HG02642 (cell line): Measurements from ENCODE around the gene AQP1.

Experiments used
- ATAC-seq: cut with Tn5 transposase; IDR thresholded peaks from one replicate; pipeline ENCODE4 v1.9.1; 2021; ENCODE audit warnings: mild to moderate bottlenecking; ENCODE audit not compliant: unreplicated experiment, poor library complexity

Gene AQP1

DNA sequence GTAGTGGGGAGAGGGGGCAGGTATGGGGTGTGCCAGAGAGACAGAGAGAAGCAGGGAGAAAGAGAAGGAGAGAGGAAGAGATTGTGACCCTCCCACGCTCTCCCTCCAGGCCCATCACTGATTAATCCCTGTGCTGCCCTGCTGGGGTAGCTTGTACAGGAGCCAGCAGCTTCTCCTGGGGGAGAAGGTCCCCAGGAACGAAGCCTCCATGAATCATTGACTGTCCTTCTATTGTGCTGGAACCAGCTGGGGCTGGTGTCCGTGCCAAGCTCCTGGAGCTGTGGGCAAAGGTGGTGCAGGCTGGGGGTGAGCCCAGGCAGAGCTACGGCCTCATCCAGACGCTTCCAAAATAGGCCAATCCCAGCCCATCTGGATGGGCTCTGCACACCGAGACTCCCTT lies 20.9 kb downstream of the AQP1 start:
- no peak for ATAC-seq

DNA sequence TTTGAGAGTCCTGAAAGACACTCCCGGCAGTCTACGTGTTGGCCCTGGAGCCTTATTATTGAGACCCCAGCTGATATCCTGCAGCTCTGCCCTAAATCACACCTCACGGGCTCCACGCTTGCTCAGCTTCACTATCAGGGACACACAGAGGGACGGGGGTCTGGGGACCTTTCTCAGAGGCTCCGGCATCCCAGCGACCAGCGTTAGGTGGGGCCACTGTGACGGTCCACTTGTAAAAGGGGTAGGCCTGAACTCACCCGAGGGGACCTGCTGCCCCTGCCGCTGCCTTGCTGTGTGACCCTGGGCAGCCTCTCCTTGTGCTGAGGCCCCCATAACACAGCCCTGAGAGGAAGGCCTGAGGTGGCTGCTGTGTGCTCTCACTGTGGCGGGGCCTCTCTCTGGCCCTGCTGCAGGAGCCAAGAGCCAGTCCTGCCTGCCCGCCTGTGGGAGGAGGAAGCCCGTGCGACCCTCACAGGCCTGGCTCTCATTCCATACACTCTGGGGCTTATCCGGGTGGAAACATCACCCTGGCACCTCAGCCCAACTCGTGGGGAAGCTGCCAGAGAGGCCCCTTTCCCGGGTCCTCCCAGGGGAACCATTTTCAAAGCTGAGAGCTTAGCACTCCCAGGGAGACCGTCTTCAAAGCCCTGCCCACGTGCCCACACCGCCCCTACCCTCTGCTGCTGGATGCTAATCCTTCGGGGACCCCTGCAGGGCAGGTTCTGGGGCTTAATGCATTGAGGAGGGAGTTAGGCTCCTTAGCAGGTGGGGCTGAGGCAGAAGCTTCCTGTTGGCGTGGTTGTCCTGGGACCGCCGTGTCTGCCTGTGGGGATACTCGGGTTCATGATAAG lies 21.7 kb downstream of the AQP1 start:
- no peak for ATAC-seq

DNA sequence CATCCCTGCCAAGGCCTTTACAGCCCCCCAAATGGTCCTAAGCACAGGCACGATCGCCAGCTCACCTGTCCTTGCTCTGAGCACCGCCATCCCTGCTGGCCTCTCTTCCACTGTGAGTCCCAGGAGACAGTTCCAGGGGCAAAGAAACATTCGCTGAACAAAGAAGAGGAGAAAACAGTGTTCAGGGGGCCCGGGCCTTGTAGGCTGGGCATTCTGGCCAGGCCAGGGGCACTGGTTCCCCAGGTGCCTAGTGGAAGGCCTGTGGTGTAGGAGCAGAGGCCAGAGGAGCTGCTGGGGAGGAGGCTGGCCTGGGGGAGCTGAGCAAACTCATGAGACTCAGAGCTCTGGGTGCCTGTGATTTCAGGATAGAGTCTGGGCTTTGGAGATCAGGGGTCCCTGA lies 22.6 kb downstream of the AQP1 start:
- no peak for ATAC-seq

DNA sequence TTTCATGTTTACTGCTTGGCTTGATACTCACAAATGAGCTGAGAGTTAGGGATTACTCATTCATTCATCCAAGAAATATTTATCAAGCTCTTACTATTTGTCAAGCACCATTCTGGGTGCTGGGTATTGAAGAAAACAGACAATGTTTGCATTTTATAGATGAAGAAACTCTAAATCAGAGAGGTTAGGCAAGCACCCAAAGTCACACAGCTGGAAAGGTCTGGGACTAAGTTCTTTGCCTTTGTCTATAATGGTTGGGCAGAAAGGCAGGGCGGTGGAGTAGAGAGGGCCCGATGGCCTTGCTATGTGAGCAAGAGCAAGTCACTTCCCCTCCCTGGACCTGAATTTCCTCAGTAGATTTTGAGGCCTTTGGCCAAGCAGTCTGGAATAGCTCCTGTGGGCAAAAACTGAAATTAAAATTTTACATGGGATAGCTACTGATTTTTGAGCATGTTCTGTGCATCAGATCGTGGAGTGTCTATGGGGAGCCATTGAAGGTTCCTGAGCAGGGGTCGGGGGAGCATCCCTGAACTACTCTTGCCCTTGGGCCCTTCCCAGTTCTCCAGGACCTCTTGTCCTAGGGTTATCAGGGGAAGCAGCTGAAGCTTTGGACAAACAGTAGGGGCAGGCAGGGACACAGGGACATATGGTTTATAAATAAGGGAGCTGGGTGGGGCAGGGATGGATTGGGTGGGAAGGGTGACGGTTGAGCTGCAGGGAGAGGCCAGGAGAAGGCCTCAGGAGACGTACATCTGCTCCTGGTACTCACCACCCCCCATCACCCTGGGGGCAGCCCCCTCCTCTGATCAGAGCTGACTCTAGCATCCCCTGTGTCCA lies 23.3 kb downstream of the AQP1 start:
- ATAC-seq: no peak

DNA sequence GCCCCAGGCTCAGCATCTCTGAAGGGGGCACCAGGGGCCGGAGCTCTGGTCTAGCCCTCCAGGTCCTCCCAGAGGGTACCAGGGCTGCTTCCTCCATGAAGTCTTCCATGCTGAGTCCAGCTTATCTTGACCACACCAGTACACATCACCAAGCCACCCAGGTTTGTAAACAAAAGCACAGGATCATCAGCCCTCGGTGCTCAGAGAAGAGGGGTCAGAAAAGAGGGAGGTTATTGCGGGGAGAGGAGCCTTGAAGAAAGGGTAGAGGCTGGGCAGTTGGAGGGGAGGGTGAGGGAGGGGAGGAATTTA lies 23.9 kb downstream of the AQP1 start:
- ATAC-seq: no peak

DNA sequence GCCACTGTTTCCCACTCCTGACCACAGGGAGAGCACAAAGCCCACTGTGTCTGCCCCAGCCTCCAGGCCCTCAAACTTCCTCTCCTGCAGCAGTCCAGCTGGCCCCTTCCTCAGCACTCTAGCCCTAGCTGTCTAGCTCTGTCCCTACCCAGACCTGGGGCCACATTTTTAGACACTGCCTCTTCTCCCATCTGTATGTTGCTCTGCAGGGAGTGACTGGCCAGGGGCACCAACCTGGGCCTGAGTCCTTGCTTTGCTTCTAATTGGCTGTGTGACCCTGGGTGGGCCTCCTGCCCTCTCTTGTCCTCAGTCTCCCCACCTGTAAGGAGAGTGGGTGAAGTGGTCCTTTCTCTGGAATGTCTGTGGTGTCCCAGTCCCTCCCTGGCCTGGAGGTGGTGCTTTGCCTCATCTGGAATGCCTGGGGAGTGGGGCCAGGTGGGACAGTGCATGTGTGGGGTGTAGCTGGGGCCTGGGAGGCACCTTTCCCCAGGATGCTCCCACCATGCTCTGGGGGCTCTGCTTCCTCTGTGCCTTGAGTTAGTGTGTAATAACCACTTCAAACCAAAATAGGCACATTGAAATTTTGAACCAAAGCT lies 25.1 kb downstream of the AQP1 start:
- ATAC-seq: no peak

DNA sequence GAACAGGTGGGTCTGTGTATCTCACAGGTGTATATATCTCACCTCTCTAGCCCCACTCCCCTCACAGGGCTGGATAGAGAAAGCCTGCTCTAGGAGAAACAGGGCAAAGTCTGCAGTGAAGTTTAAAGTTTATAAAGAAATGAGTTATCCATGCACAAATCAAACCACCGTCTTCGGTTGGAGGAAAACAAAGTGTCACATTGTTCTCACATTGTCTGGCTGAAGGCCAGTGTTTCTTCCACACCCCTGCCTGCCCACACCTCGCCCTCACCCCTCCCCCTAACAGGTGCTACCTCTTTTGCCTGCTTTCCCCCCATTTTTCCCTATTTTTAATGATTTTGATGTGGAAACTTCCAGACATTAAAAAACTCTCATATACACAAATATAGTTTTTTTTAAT lies 25.8 kb downstream of the AQP1 start:
- no peak for ATAC-seq

DNA sequence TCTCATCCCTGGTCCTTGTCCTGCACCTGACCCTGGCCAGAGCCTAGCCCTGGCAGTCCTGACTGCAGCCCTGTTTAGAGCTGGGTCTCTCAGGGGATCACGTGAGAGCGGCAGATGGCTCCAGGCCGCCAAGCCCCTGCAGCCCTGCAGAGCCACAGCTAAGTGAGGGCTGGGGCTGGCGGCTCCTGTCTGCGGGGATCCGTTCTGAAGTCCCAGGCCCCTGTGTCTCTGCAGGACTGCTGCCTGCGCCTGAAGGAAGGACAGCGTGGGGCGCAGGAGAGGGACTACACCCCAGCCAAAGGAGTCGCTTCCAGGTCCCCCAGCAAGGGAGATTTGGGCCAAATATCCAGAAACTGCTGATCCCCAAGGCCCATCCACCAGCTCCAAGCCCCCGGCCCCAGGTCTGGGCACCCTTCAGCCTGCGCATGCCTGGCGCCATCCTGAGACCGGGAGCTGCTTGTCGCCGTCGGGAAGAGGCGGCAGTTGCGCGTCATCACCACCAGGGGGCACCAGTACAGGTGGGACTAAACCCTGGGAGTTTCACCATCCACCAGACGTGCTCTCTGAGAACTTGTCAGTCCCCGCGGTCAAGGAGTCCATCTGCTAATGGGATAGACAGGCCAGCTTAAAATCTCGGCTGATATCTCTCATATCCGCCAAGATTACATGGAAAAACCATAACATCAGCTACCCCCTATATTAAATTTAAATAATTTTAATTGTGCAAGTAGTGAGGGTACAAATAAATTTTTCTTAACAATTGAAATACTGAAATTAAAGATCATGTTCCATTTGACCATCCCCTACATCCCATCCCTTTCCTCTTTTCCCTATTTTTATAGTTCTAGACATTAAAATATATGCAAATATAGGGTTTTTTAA lies 27.0 kb downstream of the AQP1 start:
- ATAC-seq: peak; percentile 82

DNA sequence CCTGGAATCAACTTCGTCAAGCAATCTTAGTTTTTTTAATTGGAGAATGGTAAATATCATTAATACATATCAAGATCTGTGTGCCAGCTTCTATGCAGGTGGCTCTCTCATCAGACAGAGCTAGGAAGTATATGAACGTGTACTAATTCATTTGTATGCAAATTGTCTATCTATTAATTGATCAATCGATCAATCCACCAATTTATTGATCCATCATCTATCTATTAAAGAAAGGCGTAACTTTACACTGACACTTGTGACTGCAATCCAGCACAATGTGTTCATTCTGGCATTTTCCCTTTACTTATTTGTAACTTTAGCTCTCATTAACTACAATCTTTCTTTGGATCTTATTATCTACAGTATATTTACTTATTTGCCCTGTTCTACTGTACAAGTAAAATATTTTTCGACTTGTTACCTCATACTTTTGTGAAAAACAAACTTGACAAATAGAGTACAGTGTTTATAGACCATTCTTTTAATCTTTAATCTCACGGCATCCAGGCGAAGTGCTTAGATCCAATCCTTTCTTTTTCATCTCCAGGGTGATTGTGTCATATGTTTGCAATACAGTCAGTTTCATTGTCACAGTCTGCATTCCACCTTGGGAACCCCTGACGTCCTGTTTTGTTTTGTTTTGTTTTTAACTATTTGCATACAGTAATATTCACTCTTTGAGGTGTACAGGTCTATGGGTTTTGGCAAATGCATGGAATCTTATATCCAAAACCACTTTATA lies 30.1 kb downstream of the AQP1 start:
- ATAC-seq: no peak

DNA sequence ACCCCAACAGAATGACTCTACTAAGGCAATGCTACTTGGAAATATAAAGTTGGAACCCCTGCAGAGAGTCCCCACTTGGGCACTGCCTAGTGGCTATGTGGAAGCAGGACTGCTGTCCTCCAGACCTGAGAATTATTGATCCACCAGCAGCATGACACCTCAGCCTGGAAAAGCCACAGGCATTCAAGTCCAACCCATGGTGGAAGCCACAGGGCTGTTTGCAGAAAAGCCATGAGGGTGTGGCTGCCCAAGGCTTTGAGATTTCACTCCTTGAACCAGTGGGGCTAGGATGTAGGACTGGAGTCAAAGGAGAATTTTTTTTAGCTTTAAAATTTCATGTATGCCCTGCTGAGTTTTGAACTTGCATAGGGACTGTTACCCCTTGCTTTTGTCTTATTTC lies 38.5 kb downstream of the AQP1 start:
- no peak for ATAC-seq

DNA sequence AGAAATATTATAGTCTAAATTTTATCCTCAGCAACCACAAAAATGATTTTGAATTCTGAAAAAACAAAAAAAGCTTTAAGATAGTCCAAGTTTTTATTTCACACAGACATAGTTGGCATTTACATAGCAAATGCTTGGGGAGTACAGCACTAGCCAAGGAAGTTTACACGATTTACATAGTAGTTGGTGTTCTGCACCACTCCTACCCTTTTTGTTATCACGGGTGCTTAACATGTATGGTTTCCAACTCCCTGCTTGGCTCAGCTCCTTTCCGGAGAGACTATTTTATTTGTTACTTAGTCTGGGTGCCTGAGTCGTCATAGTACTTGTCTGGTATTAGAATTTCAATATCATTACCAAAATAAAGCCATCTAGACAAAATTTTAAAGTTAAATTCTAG lies 43.3 kb downstream of the AQP1 start:
- no peak for ATAC-seq

DNA sequence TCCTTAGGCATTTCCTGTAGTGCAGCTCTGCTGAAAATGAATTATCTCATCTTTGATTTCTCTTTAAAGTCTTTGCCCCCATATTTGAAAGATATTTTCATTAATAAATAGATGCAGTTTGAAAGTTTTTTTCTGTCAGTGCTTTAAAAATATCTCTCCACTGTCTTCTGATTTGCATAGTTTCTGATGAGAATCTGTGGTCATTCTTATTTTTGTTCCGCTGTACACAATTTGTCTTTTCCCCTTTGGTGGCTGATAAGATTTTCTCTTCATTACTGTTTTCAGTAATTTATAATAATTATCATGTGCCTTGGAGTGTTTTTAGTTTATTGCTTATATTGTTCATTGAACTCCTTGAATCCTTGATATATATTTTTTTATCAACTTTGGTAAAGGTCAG lies 45.1 kb downstream of the AQP1 start:
- no peak for ATAC-seq

DNA sequence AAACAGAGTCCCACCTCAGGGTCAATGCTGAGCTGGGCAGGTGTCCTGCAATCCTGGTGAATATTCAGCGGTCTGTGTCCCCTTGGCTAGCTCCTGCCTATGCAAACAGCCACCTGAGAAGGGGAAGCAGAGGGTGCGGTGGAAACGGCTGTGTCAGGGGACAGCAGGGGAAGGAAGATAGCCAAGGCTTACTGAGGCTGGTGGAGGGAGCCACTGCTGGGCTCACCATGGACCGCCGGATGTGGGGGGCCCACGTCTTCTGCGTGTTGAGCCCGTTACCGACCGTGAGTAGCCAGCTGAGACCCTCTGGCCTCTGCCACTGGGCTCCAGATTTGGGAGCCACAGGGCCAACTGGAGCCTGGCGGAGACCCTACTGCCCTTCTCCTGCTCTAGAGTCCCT lies 52.2 kb downstream of the AQP1 start, which contains the start of gene GHRHR:
TSS of gene GHRHR (plus strand) at position 112 of the 400 bp plus-strand sequence. CDS start at position 228, 116 bp downstream.
- no peak for ATAC-seq

DNA sequence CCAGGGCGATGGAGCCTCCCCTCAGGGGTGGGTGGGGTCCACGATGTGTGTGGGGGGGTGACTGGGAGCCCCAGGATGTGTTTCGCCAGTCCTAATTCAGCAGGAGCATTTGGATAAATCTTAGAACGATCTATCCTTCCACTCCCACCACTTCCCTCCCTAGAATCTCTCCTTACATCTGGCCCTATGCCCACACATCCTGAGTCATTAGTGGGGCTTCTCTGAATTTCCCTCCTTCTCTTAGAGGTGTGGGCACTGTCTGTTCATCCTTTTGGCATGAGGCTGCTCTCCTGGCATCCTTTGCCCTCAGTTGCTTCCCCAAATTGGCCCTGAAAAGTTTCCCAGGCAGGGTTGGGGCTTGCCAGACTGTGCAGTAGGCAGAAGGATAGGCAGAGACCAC lies 53.7 kb downstream of the AQP1 start:
- ATAC-seq: no peak

DNA sequence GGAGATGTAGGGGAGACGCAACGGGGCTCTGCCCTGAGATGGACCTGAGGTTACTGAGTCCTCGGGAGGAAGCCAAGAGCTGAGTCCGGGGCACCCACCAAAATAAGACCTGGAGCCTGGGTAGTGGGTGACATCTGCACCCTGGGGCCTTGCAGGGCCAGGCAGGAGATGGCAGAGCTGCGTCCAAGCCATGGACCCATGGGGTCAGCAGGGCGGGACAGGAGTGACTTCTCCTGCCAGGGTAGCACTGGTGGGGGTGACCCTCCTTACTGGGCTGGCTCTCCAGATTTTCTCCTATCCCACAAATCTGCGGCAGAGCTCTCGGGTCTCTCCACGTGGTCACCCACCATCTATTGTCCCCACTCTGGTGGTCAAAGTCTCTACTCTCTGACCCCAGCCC lies 54.2 kb downstream of the AQP1 start:
- no peak for ATAC-seq

DNA sequence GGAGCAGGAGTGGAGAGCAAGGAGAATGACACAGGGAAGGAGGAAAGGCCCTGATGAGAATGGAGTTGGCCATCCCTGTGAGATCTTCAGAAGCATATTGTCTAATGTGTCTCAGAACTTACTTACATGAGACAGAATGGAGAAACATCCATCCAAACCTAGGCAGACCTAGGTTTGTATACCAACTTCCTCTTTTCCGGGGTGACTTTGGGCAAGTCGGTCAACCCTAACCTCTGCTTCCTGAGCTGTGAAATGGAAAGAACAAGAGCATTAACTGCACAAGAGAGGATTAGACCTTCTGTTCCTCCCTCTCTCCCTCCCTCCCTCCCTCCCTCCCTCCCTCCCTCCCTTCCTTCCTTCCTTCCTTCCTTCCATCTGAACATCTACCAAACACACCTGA lies 56.6 kb downstream of the AQP1 start:
- no peak for ATAC-seq

DNA sequence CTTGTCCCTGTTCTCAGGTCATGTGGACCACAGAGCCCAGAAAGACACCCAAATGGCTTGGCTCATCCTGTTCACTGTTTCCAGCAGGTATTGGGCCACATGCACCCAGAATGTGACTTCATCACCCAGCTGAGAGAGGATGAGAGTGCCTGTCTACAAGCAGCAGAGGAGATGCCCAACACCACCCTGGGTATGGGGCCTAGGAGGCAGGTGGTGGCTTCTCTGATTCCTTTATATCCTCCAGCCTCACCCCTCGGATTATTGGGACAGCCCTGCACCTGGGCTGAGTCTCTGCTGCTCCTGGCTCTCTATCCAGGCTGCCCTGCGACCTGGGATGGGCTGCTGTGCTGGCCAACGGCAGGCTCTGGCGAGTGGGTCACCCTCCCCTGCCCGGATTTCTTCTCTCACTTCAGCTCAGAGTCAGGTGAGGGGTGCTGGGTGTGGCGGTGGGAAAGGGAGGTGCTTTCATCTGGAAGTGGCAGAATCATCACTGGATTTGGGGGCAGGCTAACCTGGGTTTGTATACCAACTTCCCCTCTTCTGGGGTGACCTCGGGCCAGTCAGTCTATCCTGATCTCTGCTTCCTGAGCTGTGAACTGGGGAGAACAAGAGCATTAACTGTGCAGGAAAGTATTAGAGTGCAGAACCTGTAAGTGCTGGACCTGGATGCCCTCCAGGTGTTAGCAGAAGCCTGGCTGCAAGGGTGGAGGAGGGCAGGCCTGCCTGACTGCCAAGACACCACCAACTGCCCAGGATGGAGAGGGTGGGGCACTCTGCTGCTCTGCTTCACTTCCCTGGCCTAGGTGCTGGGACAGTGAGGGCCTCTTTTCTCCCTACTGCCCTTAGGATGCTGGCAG lies 57.3 kb downstream of the AQP1 start:
- ATAC-seq: no peak

DNA sequence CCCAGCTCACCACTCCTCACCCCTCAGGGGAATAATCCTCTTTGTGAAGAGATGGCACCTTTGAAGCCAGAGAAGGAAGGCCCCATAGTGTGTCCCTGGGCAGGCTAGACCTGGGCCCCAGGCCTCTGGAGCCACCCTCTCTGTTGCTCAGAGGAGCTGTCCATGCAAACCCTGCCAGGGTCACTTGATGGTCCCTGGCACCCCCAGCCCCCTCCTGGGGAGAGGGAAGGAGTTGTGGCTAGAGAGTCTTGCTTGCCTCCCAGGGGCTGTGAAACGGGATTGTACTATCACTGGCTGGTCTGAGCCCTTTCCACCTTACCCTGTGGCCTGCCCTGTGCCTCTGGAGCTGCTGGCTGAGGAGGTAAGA lies 57.9 kb downstream of the AQP1 start:
- no peak for ATAC-seq

DNA sequence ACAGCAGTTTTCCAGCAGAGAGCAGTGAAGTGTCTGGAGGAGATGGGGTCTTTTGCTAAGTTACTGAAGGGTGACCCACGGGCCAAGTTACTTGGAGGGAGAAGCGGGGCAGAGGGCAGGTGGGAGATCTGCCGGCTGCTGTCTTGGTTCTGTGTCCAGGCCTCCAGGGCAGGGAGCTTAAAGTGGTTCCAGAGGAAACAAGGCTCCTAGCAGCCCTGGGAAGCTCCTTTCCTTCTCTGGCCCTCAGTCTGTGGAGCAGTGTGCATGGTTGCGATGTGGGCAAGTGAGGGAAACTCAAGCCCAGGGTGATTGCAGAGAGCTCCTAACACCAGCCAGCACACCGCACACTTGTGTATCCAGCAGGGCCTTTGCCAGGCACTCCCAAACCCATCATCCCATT lies 58.4 kb downstream of the AQP1 start:
- no peak for ATAC-seq
